Motor neuron (in vitro differentiated cells): ENCODE data around the gene GABRA5. TPM values are rescaled to one million over a fixed set of nuclear protein-coding genes. Genes with fewer than 3 reads are reported as not detected.
A peak's percentile ranks its signal among the peaks of the same experiment; 100 is the strongest.

Source experiments
- ATAC-seq, 8 experiments: fragments of 200-7000 bp; cut with Tn5 transposase; replicated peaks in 6 of 8; 2 replicates each; pipeline ENCODE4 v1.8.0; 2021; ENCODE audit warnings: mild to moderate bottlenecking in 8 of 8, moderate library complexity in 8 of 8
- H3K27ac ChIP-seq, 2 donors: fragments of 250-450 bp; sonication (Bioruptor Pico); 2 replicates each; pipeline ENCODE4 v1.9.0; 2021; ENCODE audit warnings: antibody characterized with exemption in 2 of 2, mild to moderate bottlenecking in 2 of 2, moderate library complexity in 1 of 2
- H3K4me1 ChIP-seq, 2 donors: fragments of 250-450 bp; sonication (Bioruptor Pico); replicated peaks in 1 of 2; 2 replicates each; pipeline ENCODE4 v1.6.1; 2021; ENCODE audit warnings: antibody characterized with exemption in 2 of 2, mild to moderate bottlenecking in 2 of 2, moderate library complexity in 1 of 2
- H3K4me3 ChIP-seq, 5 donors: fragments of 250-450 bp; sonication (Bioruptor Pico); 2 replicates each; pipeline ENCODE4 v1.9.0; 2021; ENCODE audit warnings: antibody characterized with exemption in 5 of 5, mild to moderate bottlenecking in 5 of 5, moderate library complexity in 4 of 5
- WGBS, 10 experiments: fragments of 450-650 bp; shearing (Covaris generic); methylation state at CpG; one replicate each; pipeline ENCODE4 v1.0.0; 2022; 5-methylcytosine and 5-hydroxymethylcytosine counted together
- in situ Hi-C, 9 experiments: fragments of 400-800 bp; cut with MboI; loops; one replicate each; pipeline ENCODE4 v1.15.0; 2021; ENCODE audit warnings: low sequenced_read_pairs in 9 of 9, low pct_unique_long_range_greater_than_20kb in 2 of 9; ENCODE audit not compliant: unreplicated experiment in 9 of 9
- total RNA-seq, 8 experiments: library from RNA; unstranded; fragments of 300-600 nt; gene quantifications; 2 replicates each; pipeline versions ENCODE4 v1.2.3 to v1.2.4, GENCODE V29; 2022

Gene GABRA5
- total RNA-seq, 8 experiments from 2014 or later = 0.70 to 20.4 (median 6.5) TPM; not detected in 2

DNA sequence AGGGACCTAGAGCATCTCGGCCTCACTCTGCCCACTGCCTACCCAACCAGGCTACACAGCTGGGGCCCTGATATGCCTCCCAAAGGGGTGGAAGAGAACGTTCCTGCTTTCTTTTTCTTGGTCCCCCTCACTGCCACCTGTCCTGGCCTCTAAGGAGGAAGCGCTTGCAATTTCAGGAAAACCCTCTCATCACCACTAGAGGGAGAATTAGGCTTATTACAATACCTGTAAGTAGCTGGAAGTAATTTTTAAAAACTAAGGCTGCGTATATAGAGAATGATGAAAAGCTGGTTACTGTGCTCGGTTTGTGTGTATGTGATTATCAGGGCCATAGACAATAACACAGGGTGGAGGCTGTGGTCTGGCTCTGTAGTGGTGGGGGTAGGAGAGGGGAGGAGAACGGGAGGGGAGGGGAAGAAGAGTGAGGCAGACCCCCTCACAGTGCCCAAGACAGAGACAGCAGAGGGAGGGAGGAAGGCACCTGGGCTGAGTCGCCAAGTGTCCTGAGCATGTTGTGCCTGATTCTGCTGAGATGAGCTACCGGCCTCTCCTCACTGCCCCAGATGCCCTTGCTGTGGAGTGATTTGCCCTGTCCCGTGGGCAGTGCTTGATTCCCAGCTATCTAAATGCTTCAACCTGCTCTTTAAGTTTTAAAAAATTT, 107.4 kb downstream of the GABRA5 start:
- H3K27ac ChIP-seq = no peak overlapping the region
- peaks cover 0 to 2% of the 10 kb centered on the region in 2 donors for H3K4me1 ChIP-seq
- peak in 5 of 8 experiments; percentile 37 to 73 (median 46) for ATAC-seq
- no peak overlapping the region for H3K4me3 ChIP-seq
- in situ Hi-C loops = no loop called here
- 0 to 27% (median 25%) methylated on average over 2 to 4 of the region's 9 CpGs; no CpG with 5 or more reads in 6 of the 10 experiments for WGBS, 10 experiments

DNA sequence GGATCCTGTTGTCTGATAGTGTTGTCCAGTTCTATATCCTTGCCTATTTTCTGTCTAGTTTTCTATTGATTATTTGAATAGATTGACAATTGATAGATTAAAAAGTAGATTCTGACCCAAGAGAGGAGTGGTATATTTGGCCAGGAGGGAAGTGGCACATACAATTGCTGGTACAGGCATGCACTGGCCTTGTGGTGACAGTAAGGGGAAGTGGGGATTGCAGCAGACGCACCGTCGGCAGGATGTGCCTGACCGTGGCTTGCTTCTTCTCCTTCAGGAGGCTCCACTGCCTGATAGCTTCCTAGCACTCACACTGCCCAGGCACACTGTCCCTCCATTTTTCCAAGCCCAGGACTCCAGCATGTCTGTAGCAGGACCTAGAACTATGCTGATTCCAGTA, 114.6 kb downstream of the GABRA5 start:
- ATAC-seq = no peak
- in situ Hi-C loops = no loop called here
- Histone ChIP-seq H3K4me1 (no peaks in the 10 kb centered on the region), H3K4me3 (no peak overlapping the region), H3K27ac (no peak overlapping the region)
- 67 to 100% (median 90%) methylated on average over 1 to 4 of the region's 4 CpGs; no CpG with 5 or more reads in 6 of the 10 experiments for WGBS, 10 experiments

DNA sequence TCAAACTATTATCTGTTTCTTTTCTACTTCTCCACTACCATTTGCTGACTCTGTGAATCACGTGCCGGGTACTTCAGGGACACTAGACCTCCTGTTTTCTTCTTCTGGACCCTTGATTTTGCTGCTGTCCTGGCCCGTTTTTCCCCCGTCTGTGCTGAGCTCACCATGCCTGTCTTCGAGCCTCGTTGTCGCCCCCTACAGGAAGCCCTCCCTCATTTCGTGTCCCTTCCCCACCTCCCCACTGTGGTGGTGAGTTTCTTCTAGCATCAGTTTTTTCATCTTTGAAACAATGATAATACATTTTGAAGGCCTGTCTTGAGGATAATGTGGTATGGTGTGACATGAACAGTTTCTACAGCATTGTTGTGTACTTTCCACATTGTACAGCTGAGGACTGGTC, 117.0 kb downstream of the GABRA5 start:
- Histone ChIP-seq H3K4me1 (no peaks in the 10 kb centered on the region), H3K27ac (no peak overlapping the region), H3K4me3 (no peak overlapping the region)
- WGBS, 10 experiments = 0 to 95% (median 72%) methylated on average over 1 to 8 of the region's 8 CpGs; no CpG with 5 or more reads in 3 of the 10 experiments
- ATAC-seq = no peak
- in situ Hi-C loops = no loop called here

- in situ Hi-C loops = no loop called here
- WGBS, 10 experiments = 19 to 92% (median 60%) methylated on average over 1 to 4 of the region's 4 CpGs; no CpG with 5 or more reads in 4 of the 10 experiments
- no peak overlapping the region for H3K4me3 ChIP-seq
- H3K27ac ChIP-seq = no peak overlapping the region
- ATAC-seq = no peak
- H3K4me1 ChIP-seq = no peaks in the 10 kb centered on the region
Measured at GRCh38 chr15:26985050-26985449, 118.2 kb downstream of the GABRA5 start.

- Histone ChIP-seq H3K4me1 (no peaks in the 10 kb centered on the region), H3K4me3 (no peak overlapping the region), H3K27ac (no peak overlapping the region)
- ATAC-seq = no peak
- 56 to 100% (median 92%) methylated on average over 1 to 2 of the region's 2 CpGs for WGBS, 10 experiments
- in situ Hi-C loops = no loop called here
Measured at GRCh38 chr15:26996250-26996649, 129.4 kb downstream of the GABRA5 start.

Other genes starting within 250 kb of the GABRA5 start
- gene GABRB3, start 94.0 kb upstream of the GABRA5 start, total RNA-seq = 10 to 100 TPM in 5 of 8 experiments, under 1 TPM in 3; 0.18 to 69.2 (median 36.6) TPM
- gene GABRG3, start 104.1 kb downstream of the GABRA5 start, total RNA-seq = 1 to 10 TPM in 4 of 8 experiments, under 1 TPM in 4; 0.04 to 3.4 (median 0.88) TPM